GM18498 (cell line): ENCODE data around the gene MRPL10.

ENCODE experiments used
- ATAC-seq: cut with Tn5 transposase; IDR thresholded peaks from one replicate; pipeline ENCODE4 v1.9.1; 2021; ENCODE audit warnings: mild to moderate bottlenecking, moderate library complexity; ENCODE audit not compliant: unreplicated experiment

Gene MRPL10

DNA sequence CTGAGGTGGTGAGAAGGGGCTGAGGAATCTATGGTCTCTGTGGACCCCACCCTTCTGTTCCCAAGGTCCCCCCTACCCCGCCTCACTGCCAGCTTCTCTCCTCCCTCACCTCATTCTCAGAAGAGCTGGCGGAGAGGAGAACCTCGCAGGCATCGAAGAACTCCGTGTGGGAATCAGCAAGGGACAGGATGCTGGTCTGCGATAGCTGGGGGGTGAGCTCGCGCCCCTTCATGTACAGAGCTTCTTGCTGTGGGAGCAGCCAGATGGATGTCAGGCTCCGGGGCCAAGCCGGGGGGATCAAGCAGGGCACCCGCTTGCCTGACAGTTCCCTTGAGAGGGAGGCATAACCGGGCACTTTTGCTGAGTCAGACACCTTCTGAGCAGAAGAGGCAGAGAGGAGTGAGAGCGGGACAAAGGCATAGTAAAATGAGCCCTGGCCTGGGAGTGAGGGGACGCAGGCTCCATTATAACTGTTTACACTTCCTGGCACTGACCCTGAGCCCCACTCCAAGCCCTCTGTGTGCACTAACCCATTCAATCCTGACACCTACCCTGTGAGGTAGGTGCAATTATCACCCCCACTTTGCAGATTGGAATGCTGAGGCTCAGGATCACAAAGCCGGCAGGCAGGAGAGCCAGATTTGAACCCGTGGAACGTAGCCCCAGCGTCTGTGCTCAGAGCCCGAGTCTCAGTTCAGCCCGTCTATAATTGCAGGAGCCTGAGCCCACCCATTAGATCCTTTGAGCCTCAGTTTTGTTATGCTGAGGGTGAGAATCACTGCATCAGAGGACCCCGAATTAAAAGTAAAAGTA lies 16.0 kb downstream of the MRPL10 start:
- ATAC-seq, result no peak

DNA sequence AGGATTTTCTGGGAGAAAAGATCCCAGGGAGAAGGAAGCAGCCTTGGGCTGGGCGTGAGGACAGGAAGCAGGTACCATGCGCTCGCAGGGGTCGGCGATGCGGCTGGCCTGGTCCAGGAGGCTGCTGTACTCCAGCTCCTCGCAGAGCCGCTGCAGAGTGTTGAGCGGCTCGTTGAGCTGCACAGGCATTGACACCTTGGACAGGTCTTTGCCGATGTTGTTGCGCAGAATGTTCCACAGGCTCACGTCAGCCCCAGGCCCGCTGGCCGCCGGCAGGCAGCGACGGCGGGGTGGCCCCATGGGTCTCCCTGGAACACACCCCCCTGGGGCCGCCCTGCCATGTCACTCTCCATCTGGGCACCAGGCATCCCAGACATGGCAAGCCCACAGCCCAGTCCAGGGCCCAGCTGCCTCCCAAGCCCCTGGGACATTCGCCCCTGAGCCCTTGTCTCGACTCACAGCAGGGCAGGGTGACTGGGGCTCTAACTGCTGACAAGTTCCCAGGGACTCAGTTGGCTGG lies 17.8 kb downstream of the MRPL10 start:
- ATAC-seq, result no peak

DNA sequence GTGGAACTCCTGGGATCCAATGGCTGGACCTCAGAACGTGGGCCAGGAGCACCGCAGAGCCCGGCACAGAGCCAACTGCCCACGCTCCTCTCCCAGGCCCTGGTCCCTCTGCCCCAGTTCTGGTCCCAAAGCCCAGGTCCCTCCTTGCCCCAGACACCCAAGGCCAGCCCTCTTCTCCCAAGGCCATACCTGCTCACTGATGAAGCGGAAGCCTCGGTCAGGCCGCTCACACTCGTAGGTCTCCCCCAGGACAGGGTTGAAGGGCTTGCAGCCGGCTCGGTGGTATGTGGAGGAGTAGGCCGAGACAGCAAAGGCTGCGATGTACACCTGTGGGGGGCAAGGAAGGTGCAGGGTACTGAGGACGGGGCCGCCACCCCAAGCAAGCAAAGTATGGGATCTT lies 18.3 kb downstream of the MRPL10 start:
- ATAC-seq, result no peak

DNA sequence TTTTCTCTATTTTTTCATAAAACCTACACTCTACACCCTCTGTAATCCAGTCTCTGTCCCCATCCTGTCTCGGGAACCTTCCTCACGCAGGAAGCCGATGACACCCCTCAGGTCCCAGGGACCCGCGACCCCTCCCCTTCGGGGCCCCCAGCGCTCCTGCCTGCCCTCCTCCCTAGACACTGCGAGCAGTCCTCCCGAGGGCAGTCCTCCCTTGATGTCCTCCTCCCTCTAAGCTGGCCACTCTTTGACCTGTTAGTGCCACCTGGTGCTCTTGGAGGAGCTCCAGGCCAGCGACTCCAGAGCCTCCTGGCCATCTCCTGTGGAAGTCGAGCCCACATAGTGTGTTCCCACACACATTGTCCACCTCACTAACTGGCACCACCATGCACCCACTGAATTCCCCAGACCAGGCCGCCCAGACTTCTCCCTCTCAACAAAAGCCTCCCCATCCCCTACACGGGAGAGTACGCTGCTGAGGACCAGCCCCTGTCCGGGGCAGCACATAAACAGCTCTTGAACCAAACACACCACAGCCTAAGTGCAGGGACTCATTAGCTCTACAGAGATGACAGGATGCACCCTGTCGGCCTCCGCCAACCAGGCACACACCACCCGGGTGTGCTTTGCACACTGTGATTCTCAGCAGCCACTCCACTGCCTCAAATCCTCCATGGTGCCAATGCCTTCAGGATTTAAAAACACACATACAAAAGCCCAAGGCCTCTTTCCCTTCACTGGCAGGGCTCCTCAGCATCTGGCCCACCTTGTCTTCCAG lies 19.0 kb downstream of the MRPL10 start:
- no peak for ATAC-seq

DNA sequence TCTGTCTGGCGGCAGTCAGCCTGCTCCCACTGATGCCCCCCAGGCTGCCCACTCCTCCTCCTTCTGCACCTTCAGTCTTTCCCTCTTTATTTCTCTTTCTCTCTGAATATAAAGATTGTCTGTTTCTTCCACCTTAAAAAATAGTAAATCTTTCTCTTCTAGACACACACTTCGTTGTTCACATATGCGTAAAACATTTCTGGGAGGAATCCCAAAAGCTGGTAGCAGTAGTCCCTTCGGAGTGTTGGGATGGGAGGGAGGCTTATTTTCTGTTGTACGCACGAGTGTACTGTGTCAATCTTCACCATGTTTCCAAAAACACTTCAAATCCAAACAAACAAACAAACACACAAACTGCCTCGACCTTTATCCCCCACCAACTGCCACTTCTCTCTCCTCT lies 19.6 kb downstream of the MRPL10 start:
- no peak for ATAC-seq

DNA sequence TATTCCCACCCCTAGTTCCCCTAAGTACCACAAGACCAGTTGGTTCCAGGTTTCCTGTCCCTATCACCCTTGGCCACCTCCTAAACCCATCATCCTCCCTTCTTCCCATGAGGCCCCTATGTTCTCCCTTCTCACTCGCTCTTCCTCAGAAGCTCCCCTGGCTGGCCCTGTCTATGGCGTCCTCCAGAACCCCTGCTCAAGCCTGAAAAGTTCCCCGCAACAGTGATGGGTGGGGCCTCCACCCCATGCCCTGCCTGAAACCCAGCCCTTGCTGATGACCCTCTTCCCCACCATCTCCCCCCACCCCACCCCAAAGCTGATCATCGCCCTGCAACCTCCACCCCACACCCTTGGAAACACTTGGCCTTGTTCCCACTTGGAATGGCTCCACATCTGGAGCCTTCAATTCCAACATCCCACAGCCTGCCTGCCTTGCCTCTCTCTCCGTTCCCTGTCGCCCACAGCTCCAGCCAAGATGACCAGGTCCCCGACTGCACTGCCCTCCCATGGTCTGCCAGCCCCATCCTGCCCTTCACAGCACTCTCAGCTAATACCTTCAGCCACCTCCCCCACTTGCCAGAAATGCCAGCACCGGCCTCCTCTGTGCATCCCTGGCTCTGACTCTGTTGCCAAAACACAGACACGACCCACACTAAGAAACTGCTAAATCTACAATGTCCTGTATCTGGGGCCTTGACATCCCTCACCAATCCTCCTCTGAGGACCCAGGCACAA lies 20.3 kb downstream of the MRPL10 start:
- ATAC-seq, result no peak

DNA sequence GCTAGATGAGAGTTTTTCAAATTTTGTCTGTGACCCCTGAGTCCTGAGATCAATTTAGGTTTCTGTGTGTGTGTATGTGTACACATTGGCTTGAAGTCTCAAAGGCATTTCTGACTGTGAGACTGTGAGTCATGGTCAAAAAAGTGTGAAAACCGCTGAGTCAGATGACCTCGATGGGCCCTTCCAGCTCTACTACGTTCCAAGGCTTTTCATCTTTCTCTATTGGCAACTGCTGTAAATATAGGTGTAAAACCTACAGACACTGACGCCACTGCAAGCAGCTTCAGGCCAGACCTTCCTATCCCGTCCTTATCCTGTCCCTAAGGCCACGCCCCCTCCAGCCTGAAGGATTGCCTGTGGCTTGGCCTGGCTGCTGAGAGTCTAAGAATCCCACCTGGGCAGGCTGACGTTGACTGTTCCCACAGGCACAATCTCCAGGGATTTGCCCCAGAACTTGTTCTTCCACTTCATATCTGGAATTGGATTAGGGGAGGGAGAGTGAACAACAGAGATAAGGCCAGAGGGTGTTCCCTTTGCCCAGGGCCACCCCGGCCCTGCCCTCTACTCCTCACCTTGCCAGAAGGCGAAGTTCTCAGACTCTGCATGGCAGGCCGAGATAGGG lies 21.0 kb downstream of the MRPL10 start:
- no peak for ATAC-seq

DNA sequence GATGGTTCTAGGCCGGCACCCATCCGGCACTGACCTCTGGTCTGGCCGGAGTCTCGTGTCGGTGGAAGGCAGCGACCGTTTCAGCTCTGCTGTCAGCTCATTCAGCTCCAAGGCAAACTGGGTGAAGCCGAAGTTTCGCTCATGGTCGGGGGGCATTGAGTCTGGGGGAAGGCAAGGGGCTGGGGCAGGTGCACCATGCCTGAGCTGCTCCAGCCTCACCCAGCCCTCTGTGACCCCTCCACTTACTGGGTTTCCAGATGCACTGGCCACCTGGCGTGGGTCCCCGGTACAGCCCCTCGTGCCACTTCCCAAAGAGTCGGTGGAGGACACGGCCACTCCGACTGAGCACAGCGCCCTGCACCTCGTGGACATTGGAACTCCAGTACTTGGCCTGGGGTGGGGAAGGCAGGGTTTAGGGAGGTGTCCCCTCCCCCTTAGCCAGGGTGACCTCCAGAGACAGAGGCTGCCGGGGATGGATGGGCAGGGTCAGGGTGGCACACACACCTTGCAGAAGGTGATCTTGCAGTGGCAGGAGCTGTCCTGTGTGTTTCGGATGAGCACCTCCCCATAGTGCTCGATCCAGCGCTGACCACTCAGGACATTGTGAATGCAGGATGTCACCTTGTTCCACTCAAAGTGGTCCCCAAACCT lies 22.4 kb downstream of the MRPL10 start:
- no peak for ATAC-seq

DNA sequence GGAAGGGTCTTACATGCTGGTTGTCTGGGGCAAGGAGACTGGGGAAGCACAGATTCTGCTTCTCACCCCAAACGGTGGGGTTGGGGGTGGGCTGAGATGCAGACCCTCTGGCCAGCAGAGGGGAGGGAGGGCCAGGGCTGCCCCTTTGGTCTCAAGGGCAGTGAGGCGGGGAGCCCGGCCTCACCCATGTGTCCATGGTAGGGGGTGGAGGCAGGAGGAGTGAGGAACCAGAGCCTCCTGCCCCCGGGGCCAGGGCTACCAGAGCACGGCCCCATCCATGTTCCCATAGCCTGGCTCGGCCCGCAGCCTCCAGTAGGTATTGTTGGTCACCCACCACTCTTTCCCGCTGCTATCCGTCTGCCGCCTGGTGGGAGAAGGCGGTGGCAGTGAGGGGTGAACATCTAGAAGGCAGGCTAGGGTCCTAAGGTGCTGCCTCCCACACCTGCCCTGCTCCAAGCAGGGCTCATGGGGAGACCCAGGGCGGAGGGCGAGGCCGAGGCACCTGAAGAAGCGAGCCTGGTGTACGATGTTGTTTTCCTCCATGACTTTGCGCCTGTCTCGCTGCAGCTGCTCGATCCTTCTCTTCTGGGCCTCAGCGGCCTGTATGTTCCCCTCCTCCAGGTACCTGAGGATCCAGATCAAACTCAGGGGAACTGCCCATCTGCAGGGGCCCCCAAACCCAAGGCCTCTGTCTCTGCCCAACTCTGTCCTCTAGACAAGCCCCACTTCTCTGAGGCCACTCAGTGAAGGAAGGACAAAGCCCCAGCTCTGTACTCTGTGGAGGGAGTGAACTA lies 23.1 kb downstream of the MRPL10 start:
- no peak for ATAC-seq

DNA sequence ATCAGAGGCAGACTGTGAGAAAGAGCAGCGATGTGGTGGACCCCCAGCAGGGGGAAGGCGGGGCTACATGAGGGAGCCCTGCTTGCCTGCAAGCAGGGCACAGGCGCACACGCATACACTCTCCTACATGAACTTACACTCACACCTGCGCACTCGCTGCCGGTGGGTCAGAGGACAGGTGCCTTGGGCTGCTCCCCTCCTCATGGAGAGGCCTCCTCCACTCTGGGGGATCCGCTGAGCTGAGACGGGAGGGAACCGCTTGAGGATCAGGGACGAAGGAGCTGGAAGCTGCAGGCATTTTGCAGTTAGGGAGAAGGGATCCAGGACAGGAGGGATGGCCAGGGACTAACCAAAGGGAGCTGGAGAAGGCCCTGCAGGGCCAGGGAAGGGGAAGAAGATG lies 23.9 kb downstream of the MRPL10 start:
- no peak for ATAC-seq

DNA sequence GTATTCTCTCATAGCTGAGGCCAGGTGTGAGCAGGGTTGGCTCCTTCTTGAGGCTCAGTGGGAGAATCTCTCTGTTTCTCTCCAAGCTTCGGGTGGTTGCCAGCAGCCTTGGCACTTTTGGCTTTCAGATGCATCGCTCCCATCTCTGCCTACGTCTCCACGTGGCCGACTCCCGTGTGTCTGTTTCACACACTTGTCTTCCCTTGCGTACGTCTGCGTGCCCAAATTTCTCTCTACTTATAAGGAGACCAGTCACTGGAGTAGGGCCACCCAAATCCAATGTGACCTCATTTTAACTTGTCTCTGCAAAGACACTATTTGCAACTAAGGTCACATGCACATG lies 24.5 kb downstream of the MRPL10 start:
- no peak for ATAC-seq

DNA sequence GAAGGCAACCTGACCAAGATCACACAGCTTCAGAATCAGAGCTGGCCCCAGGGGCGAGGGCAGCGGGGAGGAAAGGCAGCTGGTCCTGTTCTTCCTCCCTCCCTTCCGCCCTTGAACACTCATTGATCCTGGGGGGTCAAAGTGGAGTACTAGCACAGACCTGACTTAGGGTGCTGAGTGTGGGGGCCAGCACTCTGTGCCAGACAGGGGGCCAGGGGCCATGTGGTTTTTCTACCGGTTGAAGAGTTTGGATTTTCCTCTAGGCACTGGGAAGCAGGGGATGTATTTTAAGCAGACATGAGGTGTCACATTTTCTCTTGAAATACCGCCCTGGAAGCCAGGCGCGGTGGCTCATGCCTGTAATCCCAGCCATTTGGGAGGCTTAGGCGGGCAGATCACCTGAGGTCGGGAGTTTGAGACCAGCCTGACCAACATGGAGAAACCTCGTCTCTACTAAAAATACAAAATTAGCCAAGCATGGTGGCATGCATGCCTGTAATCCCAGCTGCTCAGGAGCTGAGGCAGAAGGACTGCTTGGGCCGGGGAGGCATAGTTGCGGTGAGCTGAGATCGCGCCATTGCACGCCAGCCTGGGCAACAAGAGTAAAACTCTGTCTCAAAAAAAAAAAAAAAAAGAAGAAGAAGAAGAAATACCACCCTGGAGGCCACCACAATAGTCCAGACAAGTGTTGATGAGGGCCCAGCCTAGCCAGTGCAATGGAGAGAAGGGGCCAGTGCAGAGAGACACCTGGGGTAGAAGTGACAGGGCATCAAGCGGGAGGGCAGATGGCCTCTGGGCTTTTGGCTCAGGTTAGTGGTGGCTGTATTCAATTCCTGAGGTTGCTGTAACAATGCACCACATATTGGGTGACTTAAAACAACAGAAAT lies 25.1 kb downstream of the MRPL10 start:
- ATAC-seq, result no peak

DNA sequence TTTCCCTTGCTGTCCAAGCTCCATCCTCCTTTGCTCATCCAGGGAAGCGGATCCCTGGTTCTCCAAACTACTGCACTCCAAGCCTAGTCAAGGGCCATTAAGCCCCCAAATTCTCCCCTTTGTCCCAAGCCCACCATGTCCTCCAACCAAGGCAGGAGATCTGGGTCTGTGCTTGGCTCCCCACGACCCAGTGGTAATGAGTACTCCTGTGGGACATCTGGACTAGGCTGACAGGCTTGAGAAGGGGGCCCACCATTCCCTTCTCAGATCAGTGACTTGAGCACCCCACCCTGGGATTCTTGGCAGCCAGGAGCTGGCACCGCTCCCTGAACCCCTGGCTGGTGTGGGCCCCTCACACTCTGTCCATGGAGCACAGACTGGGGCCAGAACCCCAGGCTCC lies 26.9 kb downstream of the MRPL10 start:
- ATAC-seq, result no peak

DNA sequence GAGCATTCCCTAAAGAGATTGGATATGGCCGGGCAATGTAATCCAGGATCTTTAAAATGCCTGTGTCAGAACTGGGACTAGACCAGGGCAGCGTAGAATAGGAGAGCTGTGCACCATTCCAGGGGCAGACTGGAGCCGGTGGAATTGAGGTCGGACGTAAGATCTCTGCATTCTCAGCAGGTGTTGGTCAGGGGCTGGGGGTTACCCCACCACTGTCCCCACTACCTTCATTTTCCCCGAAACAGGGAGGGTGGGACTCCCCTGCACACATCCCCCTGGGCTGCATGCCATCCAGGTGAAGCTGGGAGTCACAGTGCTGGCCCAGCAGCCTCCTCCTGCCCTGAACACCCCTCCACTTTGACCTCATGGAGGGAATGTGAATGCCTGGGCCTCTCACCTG lies 27.6 kb downstream of the MRPL10 start:
- ATAC-seq, result no peak

DNA sequence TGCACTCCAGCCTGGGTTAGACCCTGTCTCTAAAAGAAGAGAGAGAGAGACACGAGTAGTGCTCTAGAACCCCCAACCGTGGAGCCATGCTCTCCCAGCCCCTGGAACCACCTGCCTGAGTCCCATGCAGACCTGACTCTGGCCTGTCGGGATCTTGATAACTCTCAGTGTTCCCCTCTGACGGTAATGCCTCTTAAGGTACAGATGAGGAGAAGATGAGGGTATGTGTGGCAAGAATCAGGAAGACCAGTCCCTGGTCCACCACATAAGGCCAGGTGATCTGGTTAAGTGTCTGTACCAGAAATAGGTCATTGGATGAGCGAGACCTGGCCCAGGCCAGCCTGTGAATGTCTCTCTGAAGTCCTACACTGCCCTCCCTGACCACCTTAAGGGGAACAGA lies 28.1 kb downstream of the MRPL10 start:
- no peak for ATAC-seq

DNA sequence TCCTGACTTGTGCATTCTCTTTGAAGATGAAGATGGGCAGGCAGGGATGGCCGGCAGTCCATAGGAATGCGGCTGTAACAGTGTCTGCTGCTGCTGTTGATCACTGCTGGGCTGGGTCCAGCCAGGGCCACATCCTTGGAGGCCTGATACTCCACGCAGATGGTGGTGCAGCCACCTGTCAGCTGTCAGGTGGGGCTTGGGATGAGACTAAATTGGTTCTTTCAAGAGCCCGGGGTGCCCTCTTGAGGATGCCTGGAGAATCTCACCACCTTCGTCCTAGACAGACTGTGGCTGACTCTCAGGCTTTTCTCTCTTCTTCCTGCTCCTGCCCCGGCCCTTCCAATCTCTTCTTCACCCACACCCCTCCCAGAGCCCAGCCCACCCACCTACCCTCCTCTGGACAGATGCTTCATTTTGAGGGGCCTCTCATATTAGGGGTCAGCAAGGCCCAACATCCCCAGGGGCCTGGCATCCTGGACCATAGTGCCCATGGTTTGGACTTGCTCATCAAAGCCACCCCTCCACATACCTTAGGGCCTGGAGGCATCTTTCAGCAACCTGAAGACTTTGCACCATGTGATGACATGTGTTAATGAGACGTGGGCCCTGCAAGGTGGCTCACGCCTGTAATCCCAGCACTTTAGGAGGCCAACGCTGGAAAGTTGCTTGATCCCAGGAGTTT lies 28.9 kb downstream of the MRPL10 start:
- peak; percentile 56 for ATAC-seq

DNA sequence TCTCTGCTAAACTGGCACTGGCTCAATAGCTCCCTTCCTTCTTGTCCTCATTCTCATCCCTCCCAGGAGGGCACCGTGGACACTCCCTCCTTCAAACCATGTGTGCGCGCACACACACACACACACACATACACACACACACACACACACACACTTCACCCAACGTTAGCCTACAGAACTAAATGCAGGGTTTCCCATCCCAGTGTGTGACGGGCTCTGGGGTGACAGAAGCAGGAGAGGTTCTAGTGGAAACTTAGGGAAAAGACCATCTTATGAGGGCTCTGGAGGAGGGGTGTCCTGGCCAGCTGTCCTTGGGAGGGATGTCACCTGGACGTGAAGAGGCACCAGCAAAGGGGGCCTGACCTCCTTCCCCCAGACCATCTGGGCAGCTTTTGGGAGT lies 29.4 kb downstream of the MRPL10 start:
- no peak for ATAC-seq

DNA sequence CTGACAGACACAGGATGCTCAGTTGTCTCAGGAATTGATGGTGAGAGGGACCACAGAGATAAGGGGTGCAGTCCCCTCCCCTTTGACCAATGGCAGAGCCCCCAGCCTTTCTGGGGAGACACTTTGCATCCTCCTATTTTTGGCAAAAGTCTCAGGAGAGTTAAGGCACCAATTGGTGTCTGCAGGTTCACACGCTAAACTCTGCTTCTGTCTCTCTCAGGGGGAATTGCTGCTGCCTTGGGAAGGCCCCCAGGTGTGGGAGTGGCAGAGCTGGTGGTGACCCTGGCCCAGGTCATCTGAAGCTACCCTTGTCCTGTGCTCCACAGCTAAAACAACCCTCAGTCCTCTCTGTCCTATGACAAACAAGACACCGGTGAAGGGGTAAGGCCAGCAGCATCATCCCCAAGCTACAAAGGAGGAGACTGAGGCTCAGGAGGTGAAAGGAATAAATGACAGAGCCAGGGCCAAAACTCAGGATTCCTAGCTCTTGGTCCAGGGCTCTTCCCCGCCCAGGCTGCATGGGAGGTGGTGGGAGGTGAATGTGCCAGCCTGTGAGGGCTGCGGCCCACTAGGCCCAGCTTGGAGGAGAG lies 30.1 kb downstream of the MRPL10 start:
- ATAC-seq, result no peak
